Thyroid gland (tissue), 4 donors: Measurements from ENCODE around the gene CIDEC. TPM values are rescaled to one million over a fixed set of nuclear protein-coding genes. Genes with fewer than 3 reads are reported as not detected.
"Not testable (repeated sequence)": the region's sequence is repeated elsewhere in the genome, so short reads cannot be mapped to it uniquely, and the experiment has no call there.

Experiments used
- DNase-seq, 2 donors: peaks; one replicate each; pipeline ENCODE4 v3.0.0-alpha.2; 2019
- H3K27ac ChIP-seq, 3 donors: fragments of 200-600 bp; sonication (generic); 1 replicate in 2 of 3; 2 replicates in 1 of 3; pipeline ENCODE4 v1.5.1; 2016 to 2019; ENCODE audit warnings: mild to moderate bottlenecking in 1 of 3, moderate library complexity in 1 of 3
- H3K27me3 ChIP-seq: fragments of 200-600 bp; sonication (generic); one replicate; pipeline ENCODE4 v1.5.1; 2019
- H3K36me3 ChIP-seq, 2 donors: fragments of 200-600 bp; sonication (generic); one replicate each; pipeline ENCODE4 v1.5.1; 2016 to 2019
- H3K4me1 ChIP-seq, 2 donors: fragments of 200-600 bp; sonication (generic); one replicate each; pipeline ENCODE4 v1.5.1; 2017 to 2019
- H3K4me3 ChIP-seq, 3 donors: fragments of 200-600 bp; sonication (generic); replicated peaks in 1 of 3; 1 replicate in 2 of 3; 2 replicates in 1 of 3; pipeline ENCODE4 v1.5.1; 2016; ENCODE audit warnings: mild to moderate bottlenecking in 1 of 3
- H3K9me3 ChIP-seq: fragments of 200-600 bp; sonication (generic); one replicate; pipeline ENCODE4 v1.5.1; 2017
- CTCF ChIP-seq, 6 experiments: fragments of 200-600 bp in 3 of 6; fragments of 450-650 bp in 3 of 6; sonication (generic) in 3 of 6; IDR thresholded peaks; one replicate each; pipeline ENCODE4 v1.5.1; 2016 to 2019; ENCODE audit warnings: antibody characterized with exemption in 6 of 6, mild to moderate bottlenecking in 2 of 6, inconsistent platforms in 1 of 6, moderate library complexity in 1 of 6
- POLR2A ChIP-seq, 2 donors: fragments of 450-650 bp; IDR thresholded peaks; one replicate each; pipeline ENCODE4 v1.6.1; 2017; ENCODE audit warnings: antibody characterized with exemption in 2 of 2, mild to moderate bottlenecking in 2 of 2, moderate library complexity in 1 of 2
- WGBS, 2 donors: methylation state at CpG; one replicate each; pipeline ENCODE4 v1.1.5; 2017; 5-methylcytosine and 5-hydroxymethylcytosine counted together
- intact Hi-C: fragments of 100-400 bp; cut with DNase I; formaldehyde crosslinking; loops from one replicate; pipeline ENCODE4 v1.15.1; 2023
- total RNA-seq, 4 donors: library from RNA; depleted of rRNA; stranded (reverse); fragments of >200 nt; gene quantifications; one replicate each; pipeline ENCODE4 v1.2.3, GENCODE V29; 2016

Gene CIDEC
- total RNA-seq, 4 donors from 2014 or later = 2.2 to 9.4 (median 3.0) TPM

GRCh38 chr3:9869955-9870354, 10.1 kb downstream of the CIDEC start:
- Histone ChIP-seq H3K27me3 (no peaks in the 10 kb centered on the region), H3K27ac (no peak overlapping the region), H3K9me3 (no peaks in the 10 kb centered on the region), H3K4me3 (no peak overlapping the region), H3K36me3 (no peaks in the 10 kb centered on the region), H3K4me1 (peaks cover 1 to 3% of the 10 kb centered on the region in 2 donors)
- no peak for DNase-seq
- intact Hi-C loops = no loop called here
- 82 to 85% methylated on average over 2 to 5 of the region's 5 CpGs for WGBS, 2 donors
- TF ChIP-seq CTCF (IDR thresholded peaks at IDR 0.05) (no peak), POLR2A (IDR thresholded peaks at IDR 0.05) (no peak)

- no peak for DNase-seq
- Histone ChIP-seq H3K4me1 (peaks cover 10 to 18% of the 10 kb centered on the region in 2 donors), H3K4me3 (no peak overlapping the region), H3K36me3 (no peaks in the 10 kb centered on the region), H3K27me3 (no peaks in the 10 kb centered on the region), H3K27ac (no peak overlapping the region), H3K9me3 (no peaks in the 10 kb centered on the region)
- intact Hi-C loops = no loop called here
- TF ChIP-seq POLR2A (IDR thresholded peaks at IDR 0.05) (no peak), CTCF (IDR thresholded peaks at IDR 0.05) (no peak)
- WGBS, 2 donors = 92 to 96% methylated on average over 5 to 12 of the region's 12 CpGs
Observed at GRCh38 chr3:9867106-9867505, 12.9 kb downstream of the CIDEC start.

- WGBS, 2 donors = 83 to 87% methylated on average over 8 of the region's 8 CpGs
- H3K9me3 ChIP-seq = no peaks in the 10 kb centered on the region
- no peaks in the 10 kb centered on the region for H3K27me3 ChIP-seq
- peak; percentile 34 to 70 for DNase-seq
- intact Hi-C loops = no loop called here
- peaks cover 10 to 18% of the 10 kb centered on the region in 2 donors for H3K4me1 ChIP-seq
- no peak overlapping the region for H3K27ac ChIP-seq
- H3K36me3 ChIP-seq = no peaks in the 10 kb centered on the region
- TF ChIP-seq POLR2A (IDR thresholded peaks at IDR 0.05) (no peak), CTCF (IDR thresholded peaks at IDR 0.05) (no peak)
- no peak overlapping the region for H3K4me3 ChIP-seq
Observed at GRCh38 chr3:9866639-9867038, 13.4 kb downstream of the CIDEC start.

- H3K27me3 ChIP-seq, DNase-seq, intact Hi-C loops, H3K9me3 ChIP-seq, H3K4me3 ChIP-seq, H3K36me3 ChIP-seq: not testable (repeated sequence)
- 77 to 89% methylated on average over 10 of the region's 10 CpGs for whole genome bisulfite sequencing, 2 donors
- peak overlapping the region in 1 of 3 donors; percentile 60 for H3K27ac ChIP-seq
- H3K4me1 ChIP-seq = peaks cover 10 to 18% of the 10 kb centered on the region in 2 donors
Observed at GRCh38 chr3:9865125-9865637, 14.9 kb downstream of the CIDEC start.

GRCh38 chr3:9864200-9864927, 15.7 kb downstream of the CIDEC start:
- no peaks in the 10 kb centered on the region for H3K9me3 ChIP-seq
- no peak overlapping the region for H3K4me3 ChIP-seq
- peak overlapping the region; percentile 5 to 70 (median 60) for H3K27ac ChIP-seq
- intact Hi-C loops = no loop called here
- peak; percentile 74 to 79 for DNase-seq
- no peaks in the 10 kb centered on the region for H3K36me3 ChIP-seq
- H3K27me3 ChIP-seq = no peaks in the 10 kb centered on the region
- TF ChIP-seq CTCF (IDR thresholded peaks at IDR 0.05) = no peak
- no peak for TF ChIP-seq POLR2A (IDR thresholded peaks at IDR 0.05)
- 22 to 38% methylated on average over 14 to 16 of the region's 16 CpGs for WGBS, 2 donors
- peaks cover 10 to 18% of the 10 kb centered on the region in 2 donors for H3K4me1 ChIP-seq
